SU-DHL-6 (cell line): Measurements from ENCODE around the gene FHAD1.

Experiments
- H2AFZ ChIP-seq: fragments of 200-600 bp; sonication (generic); 2 replicates; pipeline ENCODE4 v1.6.1; 2014; ENCODE audit warnings: low read depth, mild to moderate bottlenecking, moderate library complexity, mixed read lengths, antibody characterized with exemption, low read length; ENCODE audit not compliant: severe bottlenecking
- H3F3A ChIP-seq: fragments of 200-600 bp; shearing (Covaris generic); 2 replicates; pipeline ENCODE4 v1.6.0; 2016; ENCODE audit warnings: antibody characterized with exemption, mild to moderate bottlenecking; ENCODE audit not compliant: insufficient read depth
- H3K27ac ChIP-seq: fragments of 200-600 bp; sonication (generic); 2 replicates; pipeline ENCODE4 v1.5.1; 2016; ENCODE audit warnings: low read depth, mild to moderate bottlenecking, low read length, moderate library complexity, mixed read lengths
- H3K27me3 ChIP-seq: fragments of 200-600 bp; sonication (generic), shearing (Covaris generic); 2 replicates; pipeline ENCODE4 v1.6.0; 2014; ENCODE audit warnings: mild to moderate bottlenecking, low read length
- H3K36me3 ChIP-seq: fragments of 200-600 bp; sonication (generic); 2 replicates; pipeline ENCODE4 v1.6.1; 2014; ENCODE audit warnings: mild to moderate bottlenecking, low read length, mixed read lengths
- H3K4me2 ChIP-seq: fragments of 300-600, 200-600 bp; shearing (Covaris generic), sonication (generic); 2 replicates; pipeline ENCODE4 v1.6.0; 2014; ENCODE audit warnings: low read length, low read depth, mild to moderate bottlenecking; ENCODE audit not compliant: poor library complexity, severe bottlenecking
- H3K4me3 ChIP-seq: fragments of 200-600 bp; sonication (generic); 2 replicates; pipeline ENCODE4 v1.5.1; 2014; ENCODE audit warnings: antibody characterized with exemption, low read length, mild to moderate bottlenecking, mixed read lengths; ENCODE audit not compliant: insufficient read depth, poor library complexity, severe bottlenecking
- H3K79me2 ChIP-seq: fragments of 200-600 bp; sonication (generic); 2 replicates; pipeline ENCODE4 v1.6.1; 2014; ENCODE audit warnings: mild to moderate bottlenecking, low read length, moderate library complexity; ENCODE audit not compliant: insufficient read depth
- H3K9ac ChIP-seq: fragments of 200-600 bp; sonication (generic); 2 replicates; pipeline ENCODE4 v1.7.0; 2014; ENCODE audit warnings: mild to moderate bottlenecking, low read length
- H3K9me2 ChIP-seq: fragments of 200-600 bp; sonication (generic); replicated peaks from 2 replicates; pipeline ENCODE4 v1.6.1; 2014; ENCODE audit warnings: low read length; ENCODE audit not compliant: insufficient read depth
- H3K9me3 ChIP-seq: fragments of 200-600 bp; sonication (generic); 2 replicates; pipeline ENCODE4 v1.6.1; 2014; ENCODE audit warnings: low read length, mixed read lengths; ENCODE audit not compliant: insufficient read depth
- H4K20me1 ChIP-seq: fragments of 200-600 bp; sonication (generic); 2 replicates; pipeline ENCODE4 v1.6.1; 2014; ENCODE audit warnings: low read depth, mild to moderate bottlenecking, antibody characterized with exemption, low read length, moderate library complexity, mixed read lengths
- CTCF ChIP-seq: fragments of 200-600 bp; sonication (generic); IDR thresholded peaks from one replicate; pipeline ENCODE4 v1.5.1; 2017; ENCODE audit warnings: antibody characterized with exemption, mild to moderate bottlenecking, low read length, moderate library complexity; ENCODE audit not compliant: insufficient read depth, poor library complexity, severe bottlenecking
- EZH2phosphoT487 ChIP-seq: fragments of 200-600 bp; sonication (generic), shearing (Covaris generic); conservative IDR thresholded peaks from 2 replicates; pipeline ENCODE4 v1.6.1; 2018; ENCODE audit warnings: mild to moderate bottlenecking, antibody characterized with exemption, low read length, moderate library complexity, mixed read lengths

Gene FHAD1

GRCh38 chr1:15316510-15316909, 69.5 kb downstream of the FHAD1 start:
- H3K27ac ChIP-seq = no peak overlapping the region

GRCh38 chr1:15320267-15320666, 73.2 kb downstream of the FHAD1 start:
- H3K9me2 ChIP-seq = no peaks in the 10 kb centered on the region
- H3K4me2 ChIP-seq = no peak overlapping the region
- no peaks in the 10 kb centered on the region for H4K20me1 ChIP-seq
- H3K27me3 ChIP-seq = no peaks in the 10 kb centered on the region
- H3K9me3 ChIP-seq = no peaks in the 10 kb centered on the region; the same call in 1 of the 2 replicates
- no peak for TF ChIP-seq CTCF
- no peak for TF ChIP-seq EZH2phosphoT487
- no peaks in the 10 kb centered on the region for H3F3A ChIP-seq
- no peak overlapping the region for H3K27ac ChIP-seq
- no peak overlapping the region for H2AFZ ChIP-seq
- no peak overlapping the region for H3K4me3 ChIP-seq
- no peak overlapping the region for H3K9ac ChIP-seq
- no peaks in the 10 kb centered on the region for H3K79me2 ChIP-seq
- no peaks in the 10 kb centered on the region for H3K36me3 ChIP-seq

More at GRCh38 chr1:15316510-15316909, 69.5 kb downstream of the FHAD1 start:
- Histone ChIP-seq H3K27me3 (no peaks in the 10 kb centered on the region), H4K20me1 (no peaks in the 10 kb centered on the region), H3K36me3 (no peaks in the 10 kb centered on the region), H3F3A (no peaks in the 10 kb centered on the region), H2AFZ (no peak overlapping the region), H3K9ac (no peak overlapping the region), H3K9me3 (no peaks in the 10 kb centered on the region; the same call in 1 of the 2 replicates), H3K79me2 (no peaks in the 10 kb centered on the region), H3K4me2 (no peak overlapping the region), H3K9me2 (no peaks in the 10 kb centered on the region), H3K4me3 (no peak overlapping the region)
- TF ChIP-seq CTCF (no peak), EZH2phosphoT487 (no peak)

GRCh38 chr1:15321601-15322000, 74.6 kb downstream of the FHAD1 start:
- H3K4me2 ChIP-seq = no peak overlapping the region
- H3K27ac ChIP-seq = no peak overlapping the region
- no peaks in the 10 kb centered on the region for H3K9me2 ChIP-seq
- no peak overlapping the region for H3K4me3 ChIP-seq
- H3K79me2 ChIP-seq = no peaks in the 10 kb centered on the region
- no peak overlapping the region for H3K9ac ChIP-seq
- no peaks in the 10 kb centered on the region for H3K36me3 ChIP-seq
- H3K27me3 ChIP-seq = no peaks in the 10 kb centered on the region
- H3K9me3 ChIP-seq = no peaks in the 10 kb centered on the region; the same call in 1 of the 2 replicates
- H4K20me1 ChIP-seq = no peaks in the 10 kb centered on the region
- H2AFZ ChIP-seq = no peak overlapping the region
- H3F3A ChIP-seq = no peaks in the 10 kb centered on the region
- TF ChIP-seq EZH2phosphoT487 (no peak), CTCF (no peak)
